Prostate gland (tissue), 2 donors: ENCODE data around the gene THAP12.

Source experiments
- POLR2AphosphoS5 ChIP-seq: sonication (generic); formaldehyde crosslinking; IDR thresholded peaks from one replicate; pipeline ENCODE4 v1.6.1; 2017; ENCODE audit warnings: antibody characterized with exemption
- TF ChIP-seq, protein P1 (sequence below), 4 experiments: fragments of 200-600 bp in 2 of 4; fragments of 450-650 bp in 2 of 4; sonication (generic) in 2 of 4; IDR thresholded peaks; 1 replicate in 3 of 4; 2 replicates in 1 of 4; pipeline ENCODE4 v1.5.1; 2016 to 2019; ENCODE audit warnings: antibody characterized with exemption in 4 of 4, mild to moderate bottlenecking in 2 of 4, moderate library complexity in 2 of 4

DNA sequence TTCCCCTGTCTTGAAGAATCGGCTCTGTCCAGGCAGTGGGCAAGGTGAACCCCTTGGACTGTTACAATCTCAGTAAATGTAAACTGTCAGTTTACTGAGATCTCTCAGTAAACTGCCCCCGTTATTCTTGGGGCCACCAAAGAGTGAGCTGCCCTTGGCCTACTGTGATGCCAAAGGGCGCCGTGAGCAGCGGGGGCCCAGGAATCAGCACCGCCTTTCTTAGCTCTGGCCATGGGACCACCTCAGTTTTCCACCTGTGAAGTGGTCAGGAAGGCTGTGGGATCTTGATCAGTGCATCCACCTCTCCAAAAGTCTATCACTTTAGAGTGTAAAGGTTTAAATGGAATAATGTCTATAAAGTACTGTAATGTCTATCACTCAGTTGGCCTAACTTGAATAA is 57.1 kb downstream of the THAP12 start:
- TF ChIP-seq, protein P1, sequence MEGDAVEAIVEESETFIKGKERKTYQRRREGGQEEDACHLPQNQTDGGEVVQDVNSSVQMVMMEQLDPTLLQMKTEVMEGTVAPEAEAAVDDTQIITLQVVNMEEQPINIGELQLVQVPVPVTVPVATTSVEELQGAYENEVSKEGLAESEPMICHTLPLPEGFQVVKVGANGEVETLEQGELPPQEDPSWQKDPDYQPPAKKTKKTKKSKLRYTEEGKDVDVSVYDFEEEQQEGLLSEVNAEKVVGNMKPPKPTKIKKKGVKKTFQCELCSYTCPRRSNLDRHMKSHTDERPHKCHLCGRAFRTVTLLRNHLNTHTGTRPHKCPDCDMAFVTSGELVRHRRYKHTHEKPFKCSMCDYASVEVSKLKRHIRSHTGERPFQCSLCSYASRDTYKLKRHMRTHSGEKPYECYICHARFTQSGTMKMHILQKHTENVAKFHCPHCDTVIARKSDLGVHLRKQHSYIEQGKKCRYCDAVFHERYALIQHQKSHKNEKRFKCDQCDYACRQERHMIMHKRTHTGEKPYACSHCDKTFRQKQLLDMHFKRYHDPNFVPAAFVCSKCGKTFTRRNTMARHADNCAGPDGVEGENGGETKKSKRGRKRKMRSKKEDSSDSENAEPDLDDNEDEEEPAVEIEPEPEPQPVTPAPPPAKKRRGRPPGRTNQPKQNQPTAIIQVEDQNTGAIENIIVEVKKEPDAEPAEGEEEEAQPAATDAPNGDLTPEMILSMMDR (IDR thresholded peaks at IDR 0.05): no peak
- no peak for TF ChIP-seq POLR2AphosphoS5
